Activated T-helper 2 cell treated with anti-CD3 and anti-CD28 coated beads, Interferon-gamma antibody, Interleukin-2, Interleukin-4, amounts not matched to agents 10 μg/mL and 5 μg/mL and 100 μg/mL, durations not matched to agents 14 hours and 24 hours and 36 hours (primary cell): ENCODE data around the gene TRIP12. TPM values are rescaled to one million over a fixed set of nuclear protein-coding genes. Genes with fewer than 3 reads are reported as not detected.
A peak's percentile ranks its signal among the peaks of the same experiment; 100 is the strongest.
"Not testable (repeated sequence)": the region's sequence is repeated elsewhere in the genome, so short reads cannot be mapped to it uniquely, and the experiment has no call there.

ENCODE experiments used
- DNase-seq: peaks from one replicate; pipeline ENCODE4 v3.0.0; 2021; ENCODE audit warnings: low spot score
- H3K27ac Mint-ChIP-seq: one replicate; pipeline ENCODE4 v1.8.0; 2021; ENCODE audit warnings: mixed read lengths
- H3K27me3 Mint-ChIP-seq: one replicate; pipeline ENCODE4 v1.8.0; 2021; ENCODE audit warnings: low read depth, mixed read lengths
- H3K36me3 Mint-ChIP-seq: one replicate; pipeline ENCODE4 v1.8.0; 2021; ENCODE audit warnings: low read depth, mixed read lengths
- H3K4me1 Mint-ChIP-seq: one replicate; pipeline ENCODE4 v1.8.0; 2021; ENCODE audit warnings: low read depth, mixed read lengths
- H3K4me3 Mint-ChIP-seq: one replicate; pipeline ENCODE4 v1.8.0; 2021; ENCODE audit warnings: low read depth, mild to moderate bottlenecking, moderate library complexity, mixed read lengths
- H3K9me3 Mint-ChIP-seq: one replicate; pipeline ENCODE4 v1.8.0; 2021; ENCODE audit warnings: mixed read lengths
- intact Hi-C: fragments of 100-400 bp; cut with micrococcal nuclease; formaldehyde crosslinking; loops from one replicate; pipeline ENCODE4 v1.15.1; 2023
- total RNA-seq: library from RNA; stranded (reverse); gene quantifications from 2 replicates; pipeline ENCODE4 v1.2.3, GENCODE V29; 2022

Gene TRIP12
- total RNA-seq, 1 donor from 2014 or later: 256 TPM

- no peaks in the 10 kb centered on the region for H3K27me3 Mint-ChIP-seq
- no peak for DNase-seq
- peaks cover 56% of the 10 kb centered on the region for H3K36me3 Mint-ChIP-seq
- H3K4me3 Mint-ChIP-seq: no peak overlapping the region
- no peaks in the 10 kb centered on the region for H3K9me3 Mint-ChIP-seq
- H3K4me1 Mint-ChIP-seq: peaks cover 10% of the 10 kb centered on the region
- intact Hi-C loops: no loop called here
- H3K27ac Mint-ChIP-seq: no peak overlapping the region
Measured at GRCh38 chr2:229860334-229860733, 61.5 kb downstream of the TRIP12 start.

GRCh38 chr2:229858351-229858750 is 63.5 kb downstream of the TRIP12 start:
- no peak for DNase-seq
- H3K27ac Mint-ChIP-seq: no peak overlapping the region
- peaks cover 58% of the 10 kb centered on the region for H3K36me3 Mint-ChIP-seq
- H3K9me3 Mint-ChIP-seq: no peaks in the 10 kb centered on the region
- intact Hi-C loops: no loop called here
- no peaks in the 10 kb centered on the region for H3K27me3 Mint-ChIP-seq
- H3K4me3 Mint-ChIP-seq: no peak overlapping the region
- H3K4me1 Mint-ChIP-seq: peaks cover 10% of the 10 kb centered on the region

GRCh38 chr2:229857634-229858033 is 64.2 kb downstream of the TRIP12 start:
- H3K4me1 Mint-ChIP-seq: peaks cover 14% of the 10 kb centered on the region
- H3K4me3 Mint-ChIP-seq: no peak overlapping the region
- H3K27me3 Mint-ChIP-seq: no peaks in the 10 kb centered on the region
- no peaks in the 10 kb centered on the region for H3K9me3 Mint-ChIP-seq
- intact Hi-C loops: no loop called here
- DNase-seq: no peak
- H3K36me3 Mint-ChIP-seq: peaks cover 54% of the 10 kb centered on the region
- no peak overlapping the region for H3K27ac Mint-ChIP-seq

- Mint-ChIP-seq H3K36me3 (peaks cover 58% of the 10 kb centered on the region), H3K27ac (no peak overlapping the region), H3K9me3 (no peaks in the 10 kb centered on the region), H3K4me3 (no peak overlapping the region), H3K27me3 (no peaks in the 10 kb centered on the region), H3K4me1 (peaks cover 24% of the 10 kb centered on the region)
- DNase-seq: no peak
- intact Hi-C loops: no loop called here
Measured at GRCh38 chr2:229856413-229856812, 65.4 kb downstream of the TRIP12 start.

GRCh38 chr2:229855116-229855515 is 66.7 kb downstream of the TRIP12 start:
- no peak overlapping the region for H3K4me3 Mint-ChIP-seq
- no peaks in the 10 kb centered on the region for H3K27me3 Mint-ChIP-seq
- intact Hi-C loops: no loop called here
- no peak overlapping the region for H3K27ac Mint-ChIP-seq
- H3K4me1 Mint-ChIP-seq: peaks cover 26% of the 10 kb centered on the region
- no peaks in the 10 kb centered on the region for H3K9me3 Mint-ChIP-seq
- no peak for DNase-seq
- peaks cover 55% of the 10 kb centered on the region for H3K36me3 Mint-ChIP-seq

GRCh38 chr2:229852565-229852964 is 69.2 kb downstream of the TRIP12 start:
- Mint-ChIP-seq H3K27ac (no peak overlapping the region), H3K36me3 (peaks cover 54% of the 10 kb centered on the region), H3K4me1 (peaks cover 44% of the 10 kb centered on the region), H3K27me3 (no peaks in the 10 kb centered on the region), H3K4me3 (no peak overlapping the region), H3K9me3 (no peaks in the 10 kb centered on the region)
- peak; percentile 31 for DNase-seq
- intact Hi-C loops: loop anchor here (2.0 kb wide), 1 partner anchor 30 kb away; no protein-coding TSS in a partner anchor

- Mint-ChIP-seq H3K4me3 (peak overlapping the region; percentile 27), H3K27me3 (no peaks in the 10 kb centered on the region), H3K9me3 (no peaks in the 10 kb centered on the region), H3K4me1 (peaks cover 44% of the 10 kb centered on the region), H3K36me3 (peaks cover 54% of the 10 kb centered on the region), H3K27ac (peak overlapping the region; percentile 30)
- DNase-seq: no peak
- intact Hi-C loops: loop anchor here (2.0 kb wide), 1 partner anchor 29 kb away; no protein-coding TSS in a partner anchor
Measured at GRCh38 chr2:229851870-229852269, 69.9 kb downstream of the TRIP12 start.

GRCh38 chr2:229850355-229851275 is 71.2 kb downstream of the TRIP12 start:
- H3K27ac Mint-ChIP-seq, DNase-seq, intact Hi-C loops, H3K9me3 Mint-ChIP-seq, H3K27me3 Mint-ChIP-seq, H3K4me3 Mint-ChIP-seq: not testable (repeated sequence)
- Mint-ChIP-seq H3K36me3 (peaks cover 51% of the 10 kb centered on the region), H3K4me1 (peaks cover 42% of the 10 kb centered on the region)

- intact Hi-C loops: no loop called here
- Mint-ChIP-seq H3K27me3 (no peaks in the 10 kb centered on the region), H3K27ac (no peak overlapping the region), H3K9me3 (no peaks in the 10 kb centered on the region), H3K4me1 (peaks cover 40% of the 10 kb centered on the region), H3K36me3 (peaks cover 55% of the 10 kb centered on the region), H3K4me3 (no peak overlapping the region)
- no peak for DNase-seq
Measured at GRCh38 chr2:229849073-229849472, 72.7 kb downstream of the TRIP12 start.

- Mint-ChIP-seq H3K9me3 (no peaks in the 10 kb centered on the region), H3K27ac (no peak overlapping the region), H3K4me1 (peaks cover 13% of the 10 kb centered on the region), H3K36me3 (peaks cover 54% of the 10 kb centered on the region), H3K27me3 (no peaks in the 10 kb centered on the region), H3K4me3 (no peak overlapping the region)
- no peak for DNase-seq
- intact Hi-C loops: no loop called here
Measured at GRCh38 chr2:229843613-229844012, 78.2 kb downstream of the TRIP12 start.

- Mint-ChIP-seq H3K9me3 (no peaks in the 10 kb centered on the region), H3K4me1 (peaks cover 29% of the 10 kb centered on the region), H3K4me3 (no peak overlapping the region), H3K36me3 (peaks cover 52% of the 10 kb centered on the region), H3K27me3 (no peaks in the 10 kb centered on the region), H3K27ac (no peak overlapping the region)
- no peak for DNase-seq
- intact Hi-C loops: no loop called here
Measured at GRCh38 chr2:229838729-229839128, 83.1 kb downstream of the TRIP12 start.

- Mint-ChIP-seq H3K27me3 (no peaks in the 10 kb centered on the region), H3K9me3 (no peaks in the 10 kb centered on the region), H3K4me3 (no peak overlapping the region), H3K27ac (no peak overlapping the region), H3K4me1 (peaks cover 38% of the 10 kb centered on the region), H3K36me3 (peaks cover 55% of the 10 kb centered on the region)
- DNase-seq: no peak
- intact Hi-C loops: no loop called here
Measured at GRCh38 chr2:229836847-229837246, 85.0 kb downstream of the TRIP12 start.

GRCh38 chr2:229835596-229836283 is 86.1 kb downstream of the TRIP12 start:
- H3K4me3 Mint-ChIP-seq: no peak overlapping the region
- H3K4me1 Mint-ChIP-seq: peaks cover 41% of the 10 kb centered on the region

More at GRCh38 chr2:229835596-229836283, 86.1 kb downstream of the TRIP12 start:
- no peaks in the 10 kb centered on the region for H3K9me3 Mint-ChIP-seq
- H3K36me3 Mint-ChIP-seq: peaks cover 59% of the 10 kb centered on the region
- H3K27me3 Mint-ChIP-seq: no peaks in the 10 kb centered on the region
- no peak for DNase-seq
- intact Hi-C loops: no loop called here
- H3K27ac Mint-ChIP-seq: no peak overlapping the region
